Measurements from ENCODE around the gene MRPL37.

MRPL37 gene

GRCh38 chr1:54248966-54249365 is 49.0 kb downstream of the MRPL37 start:
- TF ChIP-seq CTCF (IDR thresholded peaks at IDR 0.05; ENCODE audit: low read depth, low read length), result no peak

GRCh38 chr1:54249819-54250435 is 50.0 kb downstream of the MRPL37 start:
- H3K4me3 ChIP-seq (ENCODE audit: low read depth, low read length), result no peak overlapping the region
- TF ChIP-seq CTCF (IDR thresholded peaks at IDR 0.05; ENCODE audit: low read depth, low read length), result no peak

More at GRCh38 chr1:54248966-54249365, 49.0 kb downstream of the MRPL37 start:
- H3K4me3 ChIP-seq (ENCODE audit: low read depth, low read length), result no peak overlapping the region

- no peak for TF ChIP-seq CTCF (IDR thresholded peaks at IDR 0.05; ENCODE audit: low read depth, low read length)
- no peak overlapping the region for H3K4me3 ChIP-seq (ENCODE audit: low read depth, low read length)
These were observed 50.7 kb downstream of the MRPL37 start for GRCh38 chr1:54250670-54251069.

GRCh38 chr1:54252371-54252936 is 52.5 kb downstream of the MRPL37 start:
- TF ChIP-seq CTCF (IDR thresholded peaks at IDR 0.05; ENCODE audit: low read depth, low read length), result no peak
- H3K4me3 ChIP-seq (ENCODE audit: low read depth, low read length), result no peak overlapping the region

- TF ChIP-seq CTCF (IDR thresholded peaks at IDR 0.05; ENCODE audit: low read depth, low read length), result no peak
- no peak overlapping the region for H3K4me3 ChIP-seq (ENCODE audit: low read depth, low read length)
These were observed 53.5 kb downstream of the MRPL37 start for GRCh38 chr1:54253480-54253879.

GRCh38 chr1:54254055-54254454 is 54.1 kb downstream of the MRPL37 start:
- TF ChIP-seq CTCF (IDR thresholded peaks at IDR 0.05; ENCODE audit: low read depth, low read length), result no peak
- H3K4me3 ChIP-seq (ENCODE audit: low read depth, low read length), result no peak overlapping the region

GRCh38 chr1:54255026-54255702 is 55.2 kb downstream of the MRPL37 start:
- TF ChIP-seq CTCF (IDR thresholded peaks at IDR 0.05; ENCODE audit: low read depth, low read length), result no peak
- no peak overlapping the region for H3K4me3 ChIP-seq (ENCODE audit: low read depth, low read length)

All from WI38 (cell line).